ENCODE measurements around the gene NEU1. TPM values are rescaled to one million over a fixed set of nuclear protein-coding genes. Genes with fewer than 3 reads are reported as not detected.

The NEU1 gene
- polyA plus RNA-seq, 2 of the 4 experiments (the other 2 are of a cell fraction): 15.8 to 19.2 TPM

DNA sequence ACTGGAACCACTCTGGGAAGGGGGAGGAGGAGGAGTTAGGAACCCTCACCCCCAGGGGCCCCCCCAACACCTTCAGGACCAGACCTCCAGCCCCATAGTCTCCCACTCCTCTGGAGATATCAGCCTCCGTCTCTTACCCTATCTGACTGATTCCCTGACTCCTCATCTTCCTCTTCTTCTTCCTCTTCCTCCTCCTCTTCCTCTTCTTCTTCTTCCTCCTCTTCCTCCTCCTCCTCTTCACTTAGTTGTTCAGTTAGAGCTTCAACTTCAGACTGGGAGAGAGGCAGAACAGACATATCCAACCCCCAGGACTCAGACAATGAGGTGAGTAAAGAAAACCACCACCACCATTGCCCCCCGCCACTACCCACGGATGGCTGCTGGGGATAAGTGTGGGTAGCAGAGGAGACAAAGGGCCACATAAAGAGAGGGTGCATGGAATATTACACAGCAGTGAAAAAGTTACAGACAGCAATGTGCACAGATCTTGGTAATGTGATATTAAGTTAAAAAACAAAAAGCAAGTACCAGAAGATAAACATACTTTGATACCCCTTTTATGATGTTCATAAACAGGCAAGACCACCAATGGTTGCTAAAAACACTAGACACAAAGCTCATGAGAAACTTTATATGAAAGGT, 26.8 kb upstream of the NEU1 start:
- Histone ChIP-seq H3K4me2 (no peak overlapping the region), H3K4me3 (no peak overlapping the region), H3K4me1 (no peaks in the 10 kb centered on the region), H3K9me3 (no peaks in the 10 kb centered on the region), H3K27ac (no peak overlapping the region)
- no peak for DNase-seq (ENCODE audit: low read depth in 1 of 2, low spot score in 1 of 2)
- TF ChIP-seq PHF8 (IDR thresholded peaks at IDR 0.05; ENCODE audit: borderline replicate concordance, low read depth) (no peak), HDAC2 (IDR thresholded peaks at IDR 0.05) (no peak), JUNB (IDR thresholded peaks at IDR 0.05) (no peak), EP300 (IDR thresholded peaks at IDR 0.05) (no peak), TFCP2L1 (CRISPR knock-in tag; IDR thresholded peaks at IDR 0.05) (no peak), RARB (CRISPR knock-in tag; IDR thresholded peaks at IDR 0.05) (no peak)
- TF ChIP-seq, protein P1, sequence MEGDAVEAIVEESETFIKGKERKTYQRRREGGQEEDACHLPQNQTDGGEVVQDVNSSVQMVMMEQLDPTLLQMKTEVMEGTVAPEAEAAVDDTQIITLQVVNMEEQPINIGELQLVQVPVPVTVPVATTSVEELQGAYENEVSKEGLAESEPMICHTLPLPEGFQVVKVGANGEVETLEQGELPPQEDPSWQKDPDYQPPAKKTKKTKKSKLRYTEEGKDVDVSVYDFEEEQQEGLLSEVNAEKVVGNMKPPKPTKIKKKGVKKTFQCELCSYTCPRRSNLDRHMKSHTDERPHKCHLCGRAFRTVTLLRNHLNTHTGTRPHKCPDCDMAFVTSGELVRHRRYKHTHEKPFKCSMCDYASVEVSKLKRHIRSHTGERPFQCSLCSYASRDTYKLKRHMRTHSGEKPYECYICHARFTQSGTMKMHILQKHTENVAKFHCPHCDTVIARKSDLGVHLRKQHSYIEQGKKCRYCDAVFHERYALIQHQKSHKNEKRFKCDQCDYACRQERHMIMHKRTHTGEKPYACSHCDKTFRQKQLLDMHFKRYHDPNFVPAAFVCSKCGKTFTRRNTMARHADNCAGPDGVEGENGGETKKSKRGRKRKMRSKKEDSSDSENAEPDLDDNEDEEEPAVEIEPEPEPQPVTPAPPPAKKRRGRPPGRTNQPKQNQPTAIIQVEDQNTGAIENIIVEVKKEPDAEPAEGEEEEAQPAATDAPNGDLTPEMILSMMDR (IDR thresholded peaks at IDR 0.05): no peak
- no peak for ATAC-seq
- no peak for FAIRE-seq
- POLR2A ChIA-PET: interaction anchor here (0.6 kb wide), 1 partner anchor 238 kb away, joined by 3 read pairs; no protein-coding TSS in a partner anchor
- CTCF ChIA-PET: interaction anchor here (0.6 to 3.5 kb wide), 12 partner anchors 11 to 1163 kb away, joined by 3 to 25 read pairs (median 3); partner anchors contain the start of genes ABHD16A, LSM2 and SLC44A4
- 89% methylated on average over 3 of the region's 3 CpGs for WGBS (ENCODE audit: missing lambda C conversion rate)

DNA sequence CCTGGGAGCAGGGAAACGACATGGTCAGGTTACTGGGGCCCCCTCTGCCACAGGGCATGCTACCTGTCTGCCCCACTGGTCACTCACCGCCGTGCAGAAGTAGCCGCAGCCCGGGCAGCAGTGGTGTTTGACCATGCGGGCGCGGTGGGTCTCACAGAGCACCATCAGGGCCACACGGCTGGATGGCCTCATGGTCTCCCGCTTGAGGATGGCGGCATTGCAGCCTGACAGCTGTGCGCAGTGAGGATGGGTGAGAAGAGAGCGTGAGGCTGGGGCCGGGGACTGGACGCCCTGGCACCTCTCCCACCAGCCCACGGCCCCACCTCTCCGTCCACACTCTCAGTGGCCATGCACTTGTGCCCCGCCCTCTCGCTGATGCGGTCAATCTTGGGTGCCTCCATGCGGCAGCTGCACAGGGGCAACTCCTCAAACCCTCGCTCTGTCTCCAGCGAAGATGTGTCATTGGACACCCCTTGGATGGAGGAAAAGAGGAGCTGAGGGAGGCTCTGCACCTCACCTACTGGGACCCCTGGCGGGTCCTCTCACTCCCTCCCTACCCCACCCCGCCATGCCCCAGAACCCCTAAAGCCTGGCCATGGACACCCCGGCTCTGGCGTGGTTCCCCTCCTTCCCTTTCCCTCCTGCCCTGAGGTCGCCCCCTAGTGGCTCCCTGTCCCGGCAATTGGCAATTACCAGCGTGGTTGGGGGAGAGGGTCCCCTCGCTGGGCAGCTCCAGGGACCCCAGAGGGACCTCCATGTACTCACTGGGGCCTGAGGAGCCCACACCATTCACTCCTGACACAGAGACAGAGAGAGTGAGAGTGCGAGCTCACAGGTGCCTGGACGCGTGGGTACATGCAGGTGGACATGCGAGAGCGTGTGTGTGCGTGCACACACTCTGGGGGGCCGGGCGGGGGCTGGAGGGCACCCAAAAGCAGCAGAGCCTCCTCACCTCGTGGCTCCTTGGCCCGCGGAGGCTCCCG, 25.9 kb upstream of the NEU1 start:
- 74% methylated on average over 26 of the region's 43 CpGs for WGBS (ENCODE audit: missing lambda C conversion rate)
- H3K4me3 ChIP-seq: no peak overlapping the region
- POLR2A ChIA-PET: interaction anchor here (0.6 kb wide), 1 partner anchor 237 kb away, joined by 3 read pairs; no protein-coding TSS in a partner anchor
- no peak for DNase-seq (ENCODE audit: low read depth in 1 of 2, low spot score in 1 of 2)
- no peak overlapping the region for H3K27ac ChIP-seq
- H3K4me2 ChIP-seq: no peak overlapping the region
- TF ChIP-seq SMC3 (IDR thresholded peaks at IDR 0.05): peak; percentile 55; the same call in 2 of the 3 replicates
- TF ChIP-seq, protein P2, sequence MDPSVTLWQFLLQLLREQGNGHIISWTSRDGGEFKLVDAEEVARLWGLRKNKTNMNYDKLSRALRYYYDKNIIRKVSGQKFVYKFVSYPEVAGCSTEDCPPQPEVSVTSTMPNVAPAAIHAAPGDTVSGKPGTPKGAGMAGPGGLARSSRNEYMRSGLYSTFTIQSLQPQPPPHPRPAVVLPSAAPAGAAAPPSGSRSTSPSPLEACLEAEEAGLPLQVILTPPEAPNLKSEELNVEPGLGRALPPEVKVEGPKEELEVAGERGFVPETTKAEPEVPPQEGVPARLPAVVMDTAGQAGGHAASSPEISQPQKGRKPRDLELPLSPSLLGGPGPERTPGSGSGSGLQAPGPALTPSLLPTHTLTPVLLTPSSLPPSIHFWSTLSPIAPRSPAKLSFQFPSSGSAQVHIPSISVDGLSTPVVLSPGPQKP (IDR thresholded peaks at IDR 0.05; ENCODE audit: low read depth, low read length): no peak
- peak; percentile 36 to 39; a peak in 2 of 5 replicates for TF ChIP-seq RAD21 (conservative IDR thresholded peaks at IDR 0.05 in 1 of 2, IDR thresholded peaks at IDR 0.05 in 1 of 2)
- TF ChIP-seq, protein P1 (IDR thresholded peaks at IDR 0.05): peak; percentile 61
- no peaks in the 10 kb centered on the region for H3K4me1 ChIP-seq
- CTCF ChIA-PET: interaction anchor here (0.6 to 3.5 kb wide), 11 partner anchors 10 to 189 kb away, joined by 3 to 25 read pairs (median 3); partner anchors contain the start of genes LSM2 and SLC44A4
- H3K9me3 ChIP-seq: no peaks in the 10 kb centered on the region
- peak in 1 of 2 experiments; percentile 74; a peak in 3 of 6 replicates for ATAC-seq
- no peak for FAIRE-seq

DNA sequence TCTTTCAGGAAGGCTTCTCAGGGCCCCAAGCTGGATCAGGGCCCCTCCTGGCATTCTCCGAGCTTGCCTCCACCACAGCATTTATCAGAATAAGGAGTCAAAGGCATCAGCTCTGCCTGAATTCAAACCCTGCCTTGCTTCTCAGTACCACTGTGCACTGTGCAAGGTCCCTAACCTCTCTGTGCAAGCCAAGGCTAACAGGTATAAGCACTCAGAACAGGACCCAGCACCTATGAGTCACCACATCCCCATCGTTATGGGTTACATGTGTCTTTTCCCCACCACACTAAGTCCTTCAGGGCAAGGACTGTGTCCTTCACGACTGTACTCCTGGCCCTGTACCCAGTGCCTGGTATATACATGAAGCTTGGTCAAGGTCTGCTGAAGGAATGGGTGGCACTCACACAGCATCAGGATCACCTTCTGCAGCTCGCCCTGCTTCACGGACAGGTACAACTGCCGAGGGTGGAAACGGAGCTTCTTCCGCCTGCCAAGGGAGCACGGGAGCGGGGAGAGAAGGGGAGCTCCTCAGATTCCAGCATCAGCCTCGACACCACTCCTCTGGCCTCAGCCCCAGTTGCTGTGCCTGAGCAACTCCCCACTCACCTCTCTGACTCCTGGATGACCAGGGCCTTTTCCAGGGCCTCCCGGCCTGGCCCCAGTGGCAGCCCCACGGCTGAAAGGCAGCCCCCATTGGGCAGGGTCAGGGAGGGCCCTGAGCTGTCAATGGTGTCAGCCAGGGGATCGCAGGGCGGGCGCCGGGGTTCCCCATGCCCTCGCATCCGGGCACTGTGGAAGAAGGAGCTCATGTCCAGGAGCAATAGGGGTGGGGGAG, 24.8 kb upstream of the NEU1 start:
- no peaks in the 10 kb centered on the region for H3K9me3 ChIP-seq
- ChIA-PET POLR2A (no interaction called here), CTCF (interaction anchor here (0.8 to 3.5 kb wide), 7 partner anchors 9 to 135 kb away, joined by 3 to 25 read pairs (median 3); partner anchors contain the start of gene SLC44A4)
- no peaks in the 10 kb centered on the region for H3K4me1 ChIP-seq
- ATAC-seq (no peak; a peak in 1 of 6 replicates), FAIRE-seq (no peak), DNase-seq (ENCODE audit: low read depth in 1 of 2, low spot score in 1 of 2) (no peak)
- WGBS (ENCODE audit: missing lambda C conversion rate): 50% methylated on average over 2 of the region's 19 CpGs
- TF ChIP-seq MAFK (IDR thresholded peaks at IDR 0.05; ENCODE audit: partially characterized antibody): no peak
- H3K27ac ChIP-seq: no peak overlapping the region
- H3K4me2 ChIP-seq: no peak overlapping the region
- no peak overlapping the region for H3K4me3 ChIP-seq

Measured in A549 (cell line).